HG02759 (cell line): ENCODE measurements around the gene PDE7B.
A peak's percentile ranks its signal among the peaks of the same experiment; 100 is the strongest.

Source experiments
- ATAC-seq: cut with Tn5 transposase; IDR thresholded peaks from one replicate; pipeline ENCODE4 v1.9.1; 2021; ENCODE audit warnings: mild to moderate bottlenecking, moderate library complexity; ENCODE audit not compliant: unreplicated experiment

The PDE7B gene

DNA sequence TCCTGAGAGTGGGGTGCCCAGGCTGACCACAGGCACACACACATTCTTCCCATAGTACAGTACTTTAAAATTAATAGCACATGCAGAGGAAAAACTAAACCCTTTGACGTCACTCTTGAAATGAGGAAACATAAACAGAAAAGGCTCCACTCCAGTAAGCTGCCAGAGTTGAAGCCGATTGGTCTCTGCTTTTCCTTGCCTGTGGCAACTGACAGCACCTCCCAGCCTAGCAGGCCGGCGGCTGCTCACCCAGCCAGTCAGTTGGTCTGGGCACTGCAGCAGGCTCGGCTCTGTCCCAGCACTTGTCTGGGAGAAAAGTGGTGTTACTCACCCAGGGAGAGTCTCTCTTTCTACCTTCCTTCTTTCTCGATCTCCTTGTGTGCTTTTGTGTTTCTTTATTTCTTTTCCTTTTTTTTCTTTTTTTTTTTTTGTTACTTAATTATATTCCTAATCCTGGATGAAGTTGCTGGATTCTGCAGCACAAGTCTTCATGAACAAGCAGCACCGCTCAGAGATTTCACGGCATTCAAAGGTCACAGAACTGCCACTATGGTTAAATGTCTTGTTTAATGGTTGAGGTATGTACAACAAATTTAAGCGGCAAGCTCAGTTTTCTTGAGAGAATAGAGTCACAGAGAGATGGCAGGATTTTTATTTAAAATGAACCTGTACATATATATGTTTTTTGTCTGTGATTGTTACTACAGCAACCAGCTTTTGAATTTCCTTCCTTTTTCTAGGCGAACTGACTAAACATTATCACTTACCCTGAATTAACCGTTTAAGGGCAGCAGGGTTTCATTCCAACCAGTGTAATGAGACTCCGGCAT is at the start of gene PDE7B:
Gene PDE7B (plus strand): TSS at position 260 of the 830 bp plus-strand sequence.
- ATAC-seq, result peak; percentile 92

GRCh38 chr6:135801755-135802465 is 49.6 kb upstream of the PDE7B start:
- no peak for ATAC-seq

- ATAC-seq, result no peak
Measured at GRCh38 chr6:135810486-135810885, 41.0 kb upstream of the PDE7B start.

GRCh38 chr6:135811170-135811569 is 40.3 kb upstream of the PDE7B start:
- ATAC-seq, result no peak

DNA sequence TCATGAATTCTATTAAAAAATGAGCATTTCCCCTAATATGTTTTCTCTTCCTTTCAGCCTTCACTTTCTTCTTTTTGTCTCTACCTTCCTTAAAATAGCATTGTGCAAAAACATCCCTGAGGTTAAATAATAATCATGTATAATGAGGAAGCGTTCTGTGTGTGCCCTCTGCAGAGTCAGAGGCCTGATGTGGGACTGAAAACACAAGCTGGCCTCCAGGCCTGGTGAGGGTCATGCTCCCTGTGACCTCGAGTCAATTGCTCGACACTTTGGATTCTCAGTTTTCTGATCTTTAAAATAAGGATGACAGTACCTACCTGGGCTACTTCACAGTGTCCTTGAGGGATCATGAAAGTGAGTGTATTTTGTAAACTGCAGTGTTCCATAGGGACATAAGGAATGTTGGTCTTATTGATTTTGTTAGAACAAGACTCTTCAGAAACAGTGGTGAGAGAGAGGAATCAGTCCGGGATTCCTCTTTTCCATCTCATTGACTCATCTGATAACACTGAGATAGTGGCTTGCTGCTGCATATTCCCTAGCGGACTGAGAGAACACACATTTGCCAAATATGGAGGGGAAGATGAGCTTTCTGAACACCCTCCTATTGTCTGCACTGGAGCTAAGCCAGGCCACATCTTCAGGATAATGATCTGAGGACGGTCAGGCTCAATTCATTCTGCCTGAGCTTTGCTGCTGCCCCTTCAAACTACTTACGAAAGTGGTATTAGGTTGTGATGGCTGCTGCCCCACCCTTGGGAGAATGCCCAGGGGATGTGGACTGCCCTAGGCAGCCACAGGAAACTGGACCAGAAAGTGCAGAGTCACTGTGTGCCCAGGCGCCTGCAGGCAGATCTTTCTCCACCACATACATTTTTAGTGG is 39.6 kb upstream of the PDE7B start:
- no peak for ATAC-seq

- ATAC-seq, result no peak
Measured at GRCh38 chr6:135813401-135813800, 38.1 kb upstream of the PDE7B start.

GRCh38 chr6:135814043-135814442 is 37.5 kb upstream of the PDE7B start:
- ATAC-seq, result no peak

GRCh38 chr6:135815216-135815615 is 36.3 kb upstream of the PDE7B start:
- no peak for ATAC-seq

- no peak for ATAC-seq
Measured at GRCh38 chr6:135817035-135817434, 34.5 kb upstream of the PDE7B start.

DNA sequence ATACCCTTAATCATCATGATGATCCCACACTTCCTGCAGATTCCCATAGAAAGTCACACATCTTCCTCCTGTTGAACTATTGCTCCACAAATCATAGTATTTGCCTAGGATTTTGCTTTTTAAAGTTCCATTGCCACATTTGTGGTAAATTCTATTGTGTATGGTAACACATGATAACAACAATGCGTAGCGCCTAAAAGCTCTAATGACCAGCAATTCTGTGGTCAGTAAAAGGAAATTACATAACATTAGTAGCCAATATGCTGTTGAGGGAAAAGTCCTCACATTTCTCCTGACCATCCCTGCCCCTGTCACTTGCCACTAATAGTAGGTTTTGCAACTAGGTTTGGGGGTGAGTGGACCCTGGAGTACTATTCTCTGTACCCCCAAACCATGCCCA is 31.8 kb upstream of the PDE7B start:
- no peak for ATAC-seq

DNA sequence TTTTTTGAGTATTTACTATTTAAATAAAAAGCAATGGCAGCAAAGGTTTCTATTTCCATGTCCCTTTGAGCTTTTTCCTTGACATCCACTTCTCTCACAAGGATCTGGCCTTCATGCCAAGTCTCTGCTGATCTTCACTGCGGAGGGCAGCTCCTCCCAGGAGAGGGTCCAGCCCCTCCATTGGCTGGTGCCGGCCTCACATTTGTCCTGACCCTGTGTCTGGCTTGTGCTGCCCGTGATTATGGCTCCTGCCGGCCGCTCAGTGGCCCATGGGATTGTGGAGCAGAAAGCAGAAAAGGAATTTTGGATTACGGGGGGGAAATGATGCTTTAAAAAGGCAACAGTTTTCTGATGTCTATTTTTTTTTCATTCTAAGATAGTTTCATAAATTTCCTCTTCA is 31.2 kb upstream of the PDE7B start:
- no peak for ATAC-seq

- ATAC-seq, result no peak
Measured at GRCh38 chr6:135823851-135824250, 27.6 kb upstream of the PDE7B start.

DNA sequence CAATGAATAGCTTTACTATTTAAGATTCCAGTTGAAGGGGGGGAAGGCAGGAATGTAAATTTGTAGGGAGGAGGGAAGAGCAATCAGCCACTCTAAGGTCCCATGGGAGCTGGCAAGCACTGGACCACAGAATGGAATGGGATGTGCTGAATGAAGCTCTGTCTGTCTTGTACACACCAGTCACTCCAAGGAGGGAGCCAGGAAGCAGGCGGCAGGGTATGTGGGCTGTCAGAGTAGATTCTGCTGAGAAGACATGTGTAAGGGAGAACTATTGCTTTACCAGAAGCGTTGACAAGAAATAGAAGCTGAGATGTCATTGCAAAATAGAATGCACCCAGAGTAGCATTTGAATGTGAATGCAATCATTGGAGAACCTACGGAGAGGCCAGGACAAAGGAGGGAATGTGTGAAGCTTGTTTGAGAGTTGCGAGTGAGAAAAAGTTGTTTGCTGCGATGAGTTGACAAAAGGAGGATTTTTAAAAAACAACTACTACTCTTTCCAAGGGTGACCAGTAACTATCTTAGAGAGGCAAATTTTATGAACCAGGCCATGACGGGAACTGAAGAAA is 25.2 kb upstream of the PDE7B start:
- ATAC-seq, result no peak

GRCh38 chr6:135828021-135828420 is 23.5 kb upstream of the PDE7B start:
- ATAC-seq, result no peak

- ATAC-seq, result no peak
Measured at GRCh38 chr6:135830452-135830881, 21.0 kb upstream of the PDE7B start.

GRCh38 chr6:135831016-135831415 is 20.5 kb upstream of the PDE7B start:
- ATAC-seq, result no peak

GRCh38 chr6:135832166-135832565 is 19.3 kb upstream of the PDE7B start:
- no peak for ATAC-seq

DNA sequence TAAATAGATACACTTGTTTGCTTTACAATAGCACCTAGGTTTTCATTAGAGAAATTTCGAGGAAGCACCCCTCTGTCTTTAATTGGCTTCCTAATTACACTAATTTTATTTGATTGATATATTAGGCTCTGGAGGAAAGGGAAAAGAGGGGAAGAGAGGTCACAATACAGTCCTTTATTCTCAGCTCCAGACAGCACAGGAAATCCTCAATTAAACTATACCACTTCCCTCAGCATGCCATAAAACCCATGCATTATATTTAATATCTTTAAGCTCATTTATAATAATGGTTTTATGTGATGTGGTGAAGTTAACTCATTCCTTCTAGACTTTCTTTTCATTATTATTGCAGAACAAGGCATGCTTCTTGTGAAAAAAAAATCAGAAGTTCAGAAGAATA is 17.7 kb upstream of the PDE7B start:
- ATAC-seq, result no peak

DNA sequence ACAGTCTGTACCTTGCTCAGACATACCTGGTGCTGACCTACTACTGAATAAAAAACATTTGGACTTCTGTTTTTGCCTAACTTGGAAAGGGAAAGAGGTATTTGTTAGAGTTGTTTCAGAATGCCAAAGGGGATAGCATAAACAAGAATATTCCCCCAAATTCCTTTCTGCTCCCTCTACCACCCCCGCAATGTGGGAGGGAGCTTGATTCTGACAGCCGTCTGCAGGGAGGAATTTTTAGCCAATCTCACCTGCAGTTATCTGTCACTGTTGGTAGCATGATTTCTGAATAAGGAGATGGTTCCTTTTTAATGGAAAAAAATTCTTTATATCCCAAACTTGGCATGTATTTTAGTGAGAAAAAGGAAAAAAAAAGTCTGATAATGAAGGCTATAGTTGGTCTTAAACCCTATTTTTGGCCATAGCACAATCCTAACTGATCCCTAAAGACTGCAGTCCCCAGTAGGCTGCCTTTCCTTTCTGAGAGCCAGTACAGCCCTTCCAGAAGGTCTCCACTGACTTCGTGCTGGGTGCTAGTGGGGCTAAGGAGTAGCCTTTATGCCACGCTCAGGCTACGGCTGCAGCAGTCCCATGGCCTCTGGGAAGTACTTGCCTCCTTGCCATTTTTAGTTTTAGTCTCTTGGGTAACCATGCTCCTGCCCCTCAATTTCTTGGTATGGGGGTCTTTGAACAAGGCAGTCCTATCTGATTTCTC is 13.6 kb upstream of the PDE7B start:
- no peak for ATAC-seq

- ATAC-seq, result no peak
Measured at GRCh38 chr6:135839121-135839520, 12.4 kb upstream of the PDE7B start.
